Activated T-cell treated with anti-CD3 and anti-CD28 coated beads, Interleukin-2, amount 50 U/mL, for 24 hours (primary cell): Measurements from ENCODE around the gene FXR2.
"Not testable (repeated sequence)": the region's sequence is repeated elsewhere in the genome, so short reads cannot be mapped to it uniquely, and the experiment has no call there.

Experiments used
- DNase-seq: peaks from one replicate; pipeline ENCODE4 v3.0.0-alpha.2; 2020
- H3K27ac Mint-ChIP-seq: 2 replicates; pipeline ENCODE4 v1.8.0; 2020; ENCODE audit warnings: mild to moderate bottlenecking, mixed read lengths
- H3K27me3 Mint-ChIP-seq: 2 replicates; pipeline ENCODE4 v1.8.0; 2020; ENCODE audit warnings: mixed read lengths
- H3K36me3 Mint-ChIP-seq: 2 replicates; pipeline ENCODE4 v1.8.0; 2020; ENCODE audit warnings: low read depth, mixed read lengths
- H3K4me1 Mint-ChIP-seq: 2 replicates; pipeline ENCODE4 v1.8.0; 2020; ENCODE audit warnings: low read depth, mixed read lengths
- H3K4me3 Mint-ChIP-seq: 2 replicates; pipeline ENCODE4 v1.8.0; 2020; ENCODE audit warnings: mild to moderate bottlenecking, moderate library complexity, mixed read lengths
- H3K9me3 Mint-ChIP-seq: 2 replicates; pipeline ENCODE4 v1.8.0; 2020; ENCODE audit warnings: mixed read lengths

The FXR2 gene

GRCh38 chr17:7613769-7614424 is 800 bp downstream of the FXR2 start:
- peaks cover 39% of the 10 kb centered on the region for H3K36me3 Mint-ChIP-seq
- peaks cover 42% of the 10 kb centered on the region for H3K4me1 Mint-ChIP-seq
- peak overlapping the region; percentile 83 for H3K27ac Mint-ChIP-seq
- peak overlapping the region; percentile 88 for H3K4me3 Mint-ChIP-seq
- no peaks in the 10 kb centered on the region for H3K27me3 Mint-ChIP-seq
- H3K9me3 Mint-ChIP-seq: no peaks in the 10 kb centered on the region
- DNase-seq: no peak

GRCh38 chr17:7612294-7612640 is 2.4 kb downstream of the FXR2 start:
- Mint-ChIP-seq H3K4me3 (peak overlapping the region; percentile 88), H3K27me3 (no peaks in the 10 kb centered on the region), H3K36me3 (peaks cover 44% of the 10 kb centered on the region), H3K27ac (peak overlapping the region; percentile 44), H3K9me3 (no peaks in the 10 kb centered on the region), H3K4me1 (peaks cover 42% of the 10 kb centered on the region)
- DNase-seq: no peak

- Mint-ChIP-seq H3K27ac (no peak overlapping the region), H3K4me3 (peak overlapping the region; percentile 88), H3K27me3 (no peaks in the 10 kb centered on the region), H3K36me3 (peaks cover 44% of the 10 kb centered on the region), H3K4me1 (peaks cover 42% of the 10 kb centered on the region), H3K9me3 (no peaks in the 10 kb centered on the region)
- DNase-seq: no peak
Measured at GRCh38 chr17:7611635-7612293, 2.9 kb downstream of the FXR2 start.

- Mint-ChIP-seq H3K9me3 (no peaks in the 10 kb centered on the region), H3K36me3 (peaks cover 52% of the 10 kb centered on the region), H3K4me1 (peaks cover 46% of the 10 kb centered on the region), H3K27ac (no peak overlapping the region), H3K27me3 (no peaks in the 10 kb centered on the region), H3K4me3 (no peak overlapping the region)
- DNase-seq: no peak
Measured at GRCh38 chr17:7610641-7611040, 4.1 kb downstream of the FXR2 start.

- Mint-ChIP-seq H3K4me3 (no peak overlapping the region), H3K9me3 (no peaks in the 10 kb centered on the region), H3K27ac (peak overlapping the region; percentile 50), H3K4me1 (peaks cover 20% of the 10 kb centered on the region), H3K27me3 (no peaks in the 10 kb centered on the region), H3K36me3 (peaks cover 69% of the 10 kb centered on the region)
- no peak for DNase-seq
Measured at GRCh38 chr17:7606280-7606679, 8.4 kb downstream of the FXR2 start.

- H3K4me3 Mint-ChIP-seq, H3K4me1 Mint-ChIP-seq, H3K9me3 Mint-ChIP-seq, H3K27me3 Mint-ChIP-seq, H3K27ac Mint-ChIP-seq, DNase-seq: not testable (repeated sequence)
- H3K36me3 Mint-ChIP-seq: peaks cover 90% of the 10 kb centered on the region
Measured at GRCh38 chr17:7597561-7597960, 17.1 kb downstream of the FXR2 start.

GRCh38 chr17:7593296-7593695 is 21.4 kb downstream of the FXR2 start:
- Mint-ChIP-seq H3K27ac (peak overlapping the region; percentile 15), H3K9me3 (no peaks in the 10 kb centered on the region), H3K4me3 (no peak overlapping the region), H3K27me3 (no peaks in the 10 kb centered on the region), H3K36me3 (peaks cover 86% of the 10 kb centered on the region), H3K4me1 (peaks cover 3% of the 10 kb centered on the region)
- no peak for DNase-seq

GRCh38 chr17:7592422-7593021 is 22.2 kb downstream of the FXR2 start:
- Mint-ChIP-seq H3K36me3 (peaks cover 90% of the 10 kb centered on the region), H3K4me1 (peaks cover 4% of the 10 kb centered on the region), H3K4me3 (no peak overlapping the region)

GRCh38 chr17:7591596-7591995 is 23.1 kb downstream of the FXR2 start:
- Mint-ChIP-seq H3K36me3 (peaks cover 89% of the 10 kb centered on the region), H3K4me1 (peaks cover 6% of the 10 kb centered on the region), H3K4me3 (no peak overlapping the region), H3K9me3 (no peaks in the 10 kb centered on the region), H3K27me3 (no peaks in the 10 kb centered on the region), H3K27ac (peak overlapping the region; percentile 26)
- DNase-seq: no peak

More at GRCh38 chr17:7592422-7593021, 22.2 kb downstream of the FXR2 start:
- no peaks in the 10 kb centered on the region for H3K9me3 Mint-ChIP-seq
- no peaks in the 10 kb centered on the region for H3K27me3 Mint-ChIP-seq
- no peak for DNase-seq
- peak overlapping the region; percentile 5 for H3K27ac Mint-ChIP-seq

GRCh38 chr17:7590743-7591142 is 24.0 kb downstream of the FXR2 start:
- DNase-seq: no peak
- Mint-ChIP-seq H3K9me3 (no peaks in the 10 kb centered on the region), H3K36me3 (peaks cover 89% of the 10 kb centered on the region), H3K4me3 (no peak overlapping the region), H3K27ac (peak overlapping the region; percentile 79), H3K4me1 (peaks cover 9% of the 10 kb centered on the region), H3K27me3 (no peaks in the 10 kb centered on the region)

- H3K27ac Mint-ChIP-seq: peak within 1 kb of the TSS; percentile 79
- H3K9me3 Mint-ChIP-seq: no peaks in the 10 kb centered on the region
- H3K27me3 Mint-ChIP-seq: no peaks in the 10 kb centered on the region
- peak; percentile 46 for DNase-seq
- no peak within 1 kb of the TSS for H3K4me3 Mint-ChIP-seq
- H3K4me1 Mint-ChIP-seq: peaks cover 14% of the 10 kb centered on the region
- H3K36me3 Mint-ChIP-seq: peaks cover 87% of the 10 kb centered on the region
Measured at GRCh38 chr17:7589891-7590691, 24.6 kb downstream of the FXR2 start, which contains the start of gene SOX15. Gene SOX15, minus strand, starts transcription at chr17:7590094. Its CDS starts 418 bp downstream, at chr17:7589676.

- Mint-ChIP-seq H3K9me3 (no peaks in the 10 kb centered on the region), H3K36me3 (peaks cover 89% of the 10 kb centered on the region)
Measured at GRCh38 chr17:7589204-7589868, 25.4 kb downstream of the FXR2 start.

GRCh38 chr17:7588553-7589203 is 26.0 kb downstream of the FXR2 start:
- no peak overlapping the region for H3K27ac Mint-ChIP-seq
- H3K9me3 Mint-ChIP-seq: no peaks in the 10 kb centered on the region
- H3K4me3 Mint-ChIP-seq: no peak overlapping the region
- DNase-seq: no peak
- H3K27me3 Mint-ChIP-seq: no peaks in the 10 kb centered on the region
- peaks cover 89% of the 10 kb centered on the region for H3K36me3 Mint-ChIP-seq
- peaks cover 20% of the 10 kb centered on the region for H3K4me1 Mint-ChIP-seq

More at GRCh38 chr17:7589204-7589868, 25.4 kb downstream of the FXR2 start:
- Mint-ChIP-seq H3K4me1 (peaks cover 19% of the 10 kb centered on the region), H3K27me3 (no peaks in the 10 kb centered on the region), H3K4me3 (no peak overlapping the region), H3K27ac (no peak overlapping the region)
- DNase-seq: peak; percentile 82
